Left lung (tissue), 10 donors: Measurements from ENCODE around the gene CLEC7A. TPM values are rescaled to one million over a fixed set of nuclear protein-coding genes. Genes with fewer than 3 reads are reported as not detected.
A peak's percentile ranks its signal among the peaks of the same experiment; 100 is the strongest.

Experiments used
- ATAC-seq: fragments of 200-7000 bp; cut with Tn5 transposase; one replicate; pipeline ENCODE4 v1.9.1; 2020; ENCODE audit warnings: moderate library complexity
- DNase-seq, 4 donors: peaks; one replicate each; pipeline ENCODE4 v3.0.0-alpha.2; 2013 to 2020
- H3K27ac ChIP-seq, 2 donors: fragments of 200-600 bp; sonication (generic) in 1 of 2; one replicate each; pipeline versions ENCODE4 v1.5.0 to v1.8.0; 2020 to 2021
- H3K27me3 ChIP-seq, 2 donors: fragments of 200-600 bp; sonication (generic) in 1 of 2; one replicate each; pipeline versions ENCODE4 v1.5.0 to v1.8.0; 2020 to 2021
- H3K36me3 ChIP-seq, 2 donors: fragments of 200-600 bp; sonication (generic) in 1 of 2; one replicate each; pipeline versions ENCODE4 v1.5.0 to v1.8.0; 2020 to 2021
- H3K4me1 ChIP-seq, 2 donors: fragments of 200-600 bp; one replicate each; pipeline ENCODE4 v1.8.0; 2021
- H3K4me3 ChIP-seq, 2 donors: fragments of 200-600 bp; sonication (generic) in 1 of 2; one replicate each; pipeline versions ENCODE4 v1.5.0 to v1.8.0; 2020 to 2021; ENCODE audit warnings: mild to moderate bottlenecking in 1 of 2
- H3K9me3 ChIP-seq, 2 donors: fragments of 200-600 bp; sonication (generic) in 1 of 2; one replicate each; pipeline versions ENCODE4 v1.5.0 to v1.8.0; 2020 to 2021
- intact Hi-C, 2 donors: fragments of 100-400 bp; cut with DNase I; formaldehyde crosslinking; loops; one replicate each; pipeline versions ENCODE4 v1.11.2 to v1.14.2; 2022
- polyA plus RNA-seq, 6 donors: library from polyadenylated mRNA; unstranded; fragments of 120-200 nt; gene quantifications; one replicate each; pipeline ENCODE4 v1.2.1, GENCODE V29; 2013; ENCODE audit not compliant: insufficient read length in 6 of 6
- total RNA-seq, 2 donors: library from RNA; stranded (reverse); fragmentation: NEBNext Ultra II Directional; extraction: Animal tissue kit (Norgen Biotek cat#: 25700); gene quantifications; one replicate each; pipeline ENCODE4 v1.2.1, GENCODE V29; 2021
- TF ChIP-seq, protein P1 (sequence below), 2 donors: fragments of 200-600 bp; sonication (generic) in 1 of 2; IDR thresholded peaks; one replicate each; pipeline versions ENCODE4 v1.5.0 to v1.8.0; 2021; ENCODE audit warnings: antibody characterized with exemption in 2 of 2
- donor health status: DM: no; HTN: yes; CAD: no.
- donor health status: DM: no; HTN: no; CAD: no.

CLEC7A gene
- total and polyA plus RNA-seq, 8 donors: 3.3 to 75.7 (median 3.9) TPM

DNA sequence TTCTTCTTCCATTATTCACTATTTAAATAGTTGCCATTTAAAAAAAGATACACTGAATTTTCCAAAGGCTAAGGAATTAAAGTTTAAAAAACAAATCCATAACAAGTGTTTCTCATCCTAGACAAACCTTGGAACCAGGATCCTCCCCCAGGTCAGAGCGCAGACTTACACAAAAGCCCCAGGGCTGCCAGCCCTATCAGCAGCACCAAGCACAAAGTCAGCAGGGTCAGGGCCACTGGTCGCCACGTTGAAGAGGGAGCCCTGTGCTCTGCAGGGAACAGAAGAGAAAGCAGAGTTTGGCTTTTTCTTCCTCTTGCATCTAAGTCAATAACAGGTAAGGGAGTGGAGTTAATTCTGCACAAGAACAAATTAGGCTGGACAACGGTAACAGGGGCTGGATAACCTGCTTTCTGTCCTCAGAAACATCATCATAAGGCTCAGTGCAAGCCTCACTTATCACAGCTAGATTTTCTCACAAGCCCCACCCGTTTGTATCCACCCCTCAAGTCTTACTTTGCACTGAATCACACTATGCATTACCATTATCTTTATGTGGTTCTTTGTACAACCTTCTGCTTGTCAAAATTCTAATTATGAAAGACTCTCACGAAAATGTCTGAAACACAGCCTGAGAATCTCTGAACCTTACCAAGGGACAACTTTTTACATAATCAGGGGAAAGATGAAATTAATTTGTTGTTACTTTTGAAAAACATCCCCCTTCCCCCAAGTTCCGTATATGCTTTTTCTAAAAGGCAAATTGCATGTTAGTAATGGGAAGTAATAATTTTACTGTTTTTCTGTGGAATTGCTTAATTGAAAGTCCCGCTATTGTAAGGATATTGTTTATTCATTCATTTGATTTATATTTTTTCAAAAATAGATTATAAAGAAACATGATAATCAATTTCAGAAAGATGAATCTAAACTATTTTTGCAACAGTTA, 40.8 kb downstream of the CLEC7A start:
- H3K4me3 ChIP-seq: no peak overlapping the region
- peak overlapping the region; percentile 3 to 35 for H3K27ac ChIP-seq
- DNase-seq: no peak
- H3K27me3 ChIP-seq: no peaks in the 10 kb centered on the region
- TF ChIP-seq, protein P1, sequence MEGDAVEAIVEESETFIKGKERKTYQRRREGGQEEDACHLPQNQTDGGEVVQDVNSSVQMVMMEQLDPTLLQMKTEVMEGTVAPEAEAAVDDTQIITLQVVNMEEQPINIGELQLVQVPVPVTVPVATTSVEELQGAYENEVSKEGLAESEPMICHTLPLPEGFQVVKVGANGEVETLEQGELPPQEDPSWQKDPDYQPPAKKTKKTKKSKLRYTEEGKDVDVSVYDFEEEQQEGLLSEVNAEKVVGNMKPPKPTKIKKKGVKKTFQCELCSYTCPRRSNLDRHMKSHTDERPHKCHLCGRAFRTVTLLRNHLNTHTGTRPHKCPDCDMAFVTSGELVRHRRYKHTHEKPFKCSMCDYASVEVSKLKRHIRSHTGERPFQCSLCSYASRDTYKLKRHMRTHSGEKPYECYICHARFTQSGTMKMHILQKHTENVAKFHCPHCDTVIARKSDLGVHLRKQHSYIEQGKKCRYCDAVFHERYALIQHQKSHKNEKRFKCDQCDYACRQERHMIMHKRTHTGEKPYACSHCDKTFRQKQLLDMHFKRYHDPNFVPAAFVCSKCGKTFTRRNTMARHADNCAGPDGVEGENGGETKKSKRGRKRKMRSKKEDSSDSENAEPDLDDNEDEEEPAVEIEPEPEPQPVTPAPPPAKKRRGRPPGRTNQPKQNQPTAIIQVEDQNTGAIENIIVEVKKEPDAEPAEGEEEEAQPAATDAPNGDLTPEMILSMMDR (IDR thresholded peaks at IDR 0.05): no peak
- H3K36me3 ChIP-seq: no peaks in the 10 kb centered on the region
- peaks cover 0 to 6% of the 10 kb centered on the region in 2 donors for H3K9me3 ChIP-seq
- peaks cover 0 to 30% of the 10 kb centered on the region in 2 donors for H3K4me1 ChIP-seq
- no peak for ATAC-seq
- intact Hi-C loops: no loop called here

DNA sequence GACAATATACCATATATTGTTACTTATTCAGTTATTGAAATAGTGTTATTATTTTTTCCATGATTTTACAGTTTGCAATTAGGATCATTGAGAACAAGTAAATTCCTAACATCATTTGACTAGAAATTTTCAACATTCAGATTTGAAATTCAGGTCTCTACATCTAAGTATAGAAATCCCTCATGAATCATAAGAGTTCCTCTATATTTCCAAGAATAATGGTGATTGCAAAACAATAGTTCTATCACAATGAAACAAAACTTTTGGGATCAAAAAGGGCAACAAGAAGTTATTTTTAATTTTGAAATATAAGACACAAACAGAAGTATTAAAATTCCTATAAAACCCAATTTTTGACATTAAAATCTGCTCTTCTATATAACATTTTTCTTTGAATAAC, 42.0 kb downstream of the CLEC7A start:
- no peak for DNase-seq
- Histone ChIP-seq H3K36me3 (no peaks in the 10 kb centered on the region), H3K4me3 (no peak overlapping the region), H3K9me3 (peaks cover 0 to 10% of the 10 kb centered on the region in 2 donors), H3K4me1 (peaks cover 0 to 20% of the 10 kb centered on the region in 2 donors), H3K27me3 (no peaks in the 10 kb centered on the region), H3K27ac (no peak overlapping the region)
- ATAC-seq: no peak
- TF ChIP-seq, protein P1 (IDR thresholded peaks at IDR 0.05): no peak
- intact Hi-C loops: no loop called here

DNA sequence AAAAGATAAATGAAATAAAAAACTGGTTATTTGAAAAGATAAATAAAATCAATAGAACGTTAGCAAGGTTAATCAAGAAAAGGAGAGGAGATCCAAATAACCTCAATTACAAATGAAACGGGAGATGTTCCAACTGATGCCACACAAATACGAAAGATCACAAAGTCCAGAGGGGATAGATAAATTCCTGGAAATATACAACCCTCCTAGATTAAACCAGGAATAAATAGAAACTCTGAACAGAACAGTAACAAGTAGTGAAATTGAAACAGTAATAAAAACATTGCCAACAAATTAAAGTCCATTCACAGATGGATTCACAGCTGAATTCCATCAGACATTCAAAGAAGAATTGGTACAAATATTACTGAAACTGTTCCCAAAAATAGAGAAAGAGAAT, 43.6 kb downstream of the CLEC7A start:
- H3K27me3 ChIP-seq: no peaks in the 10 kb centered on the region
- TF ChIP-seq, protein P1 (IDR thresholded peaks at IDR 0.05): no peak
- no peak overlapping the region for H3K4me3 ChIP-seq
- peaks cover 0 to 30% of the 10 kb centered on the region in 2 donors for H3K4me1 ChIP-seq
- ATAC-seq: no peak
- peaks cover 0 to 10% of the 10 kb centered on the region in 2 donors for H3K9me3 ChIP-seq
- no peak for DNase-seq
- H3K36me3 ChIP-seq: no peaks in the 10 kb centered on the region
- intact Hi-C loops: no loop called here
- H3K27ac ChIP-seq: no peak overlapping the region

DNA sequence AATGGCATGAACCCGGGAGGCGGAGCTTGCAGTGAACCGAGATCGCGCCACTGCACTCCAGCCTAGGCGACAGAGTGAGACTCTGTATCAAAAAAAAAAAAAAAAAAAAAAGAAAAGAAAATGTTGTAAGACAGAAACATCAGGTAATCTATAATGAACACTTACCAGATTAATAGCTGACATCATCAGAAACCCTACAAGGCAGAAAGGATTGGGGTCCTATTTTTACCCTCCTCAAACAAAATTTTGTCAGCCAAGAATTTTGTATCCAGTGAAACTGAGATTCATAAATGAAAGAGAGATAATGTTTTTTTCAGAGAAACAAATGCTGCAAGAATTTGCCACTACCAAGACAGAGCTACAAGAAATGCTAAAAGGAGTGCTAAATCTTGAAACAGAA, 45.3 kb downstream of the CLEC7A start:
- H3K9me3 ChIP-seq: peaks cover 0 to 10% of the 10 kb centered on the region in 2 donors
- DNase-seq (no peak), ATAC-seq (no peak)
- no peaks in the 10 kb centered on the region for H3K27me3 ChIP-seq
- intact Hi-C loops: no loop called here
- no peak overlapping the region for H3K27ac ChIP-seq
- H3K4me3 ChIP-seq: no peak overlapping the region
- H3K4me1 ChIP-seq: peaks cover 0 to 26% of the 10 kb centered on the region in 2 donors
- TF ChIP-seq, protein P1 (IDR thresholded peaks at IDR 0.05): no peak
- H3K36me3 ChIP-seq: no peaks in the 10 kb centered on the region

DNA sequence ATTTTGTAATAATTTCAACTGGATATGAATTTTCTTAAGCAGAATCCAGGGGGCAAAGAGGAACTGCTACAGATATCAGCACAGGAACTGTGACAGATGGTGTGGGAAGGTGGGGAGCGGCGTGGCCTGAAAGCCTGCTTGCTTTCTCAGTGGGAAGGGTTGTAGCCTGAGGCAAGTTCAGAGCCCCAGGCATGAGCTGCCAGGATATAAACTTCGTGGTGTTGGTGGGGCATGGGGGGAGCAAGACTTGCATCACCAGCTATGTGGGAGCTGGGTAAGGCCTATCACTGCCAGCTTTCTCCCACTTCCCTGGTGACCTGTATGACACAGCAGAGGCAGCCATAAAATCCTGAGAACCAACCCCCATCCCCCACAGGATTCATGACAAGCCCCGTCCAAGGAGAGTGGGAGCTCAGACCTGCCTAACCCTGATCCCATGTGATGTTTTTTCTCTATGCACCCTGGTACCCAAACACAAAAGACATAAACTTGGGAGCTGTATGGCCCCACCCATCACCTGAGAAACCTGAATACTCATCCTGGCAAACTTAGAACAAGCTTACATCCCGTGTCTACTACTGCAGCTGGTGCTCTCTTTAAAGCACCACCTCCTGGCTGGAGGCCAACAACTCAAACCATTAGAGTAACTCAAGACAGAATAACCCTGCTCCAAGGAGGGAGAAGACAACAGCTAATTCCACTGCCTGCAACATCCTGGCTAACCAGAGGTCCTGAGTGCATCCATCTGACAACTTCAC, 47.7 kb downstream of the CLEC7A start:
- Histone ChIP-seq H3K27me3 (no peaks in the 10 kb centered on the region), H3K4me1 (peaks cover 0 to 17% of the 10 kb centered on the region in 2 donors), H3K4me3 (no peak overlapping the region), H3K27ac (no peak overlapping the region), H3K9me3 (peaks cover 0 to 10% of the 10 kb centered on the region in 2 donors), H3K36me3 (peaks cover 0 to 5% of the 10 kb centered on the region in 2 donors)
- DNase-seq (no peak), ATAC-seq (no peak)
- TF ChIP-seq, protein P1 (IDR thresholded peaks at IDR 0.05): no peak
- intact Hi-C loops: no loop called here
